Measurements from ENCODE around the gene RSPRY1.
"Not testable (repeated sequence)": the region's sequence is repeated elsewhere in the genome, so short reads cannot be mapped to it uniquely, and the experiment has no call there.

Gene RSPRY1

GRCh38 chr16:57186872-57187854, 1.0 kb downstream of the RSPRY1 start:
- peak; percentile 37 for DNase-seq (ENCODE audit: low read depth)

DNA sequence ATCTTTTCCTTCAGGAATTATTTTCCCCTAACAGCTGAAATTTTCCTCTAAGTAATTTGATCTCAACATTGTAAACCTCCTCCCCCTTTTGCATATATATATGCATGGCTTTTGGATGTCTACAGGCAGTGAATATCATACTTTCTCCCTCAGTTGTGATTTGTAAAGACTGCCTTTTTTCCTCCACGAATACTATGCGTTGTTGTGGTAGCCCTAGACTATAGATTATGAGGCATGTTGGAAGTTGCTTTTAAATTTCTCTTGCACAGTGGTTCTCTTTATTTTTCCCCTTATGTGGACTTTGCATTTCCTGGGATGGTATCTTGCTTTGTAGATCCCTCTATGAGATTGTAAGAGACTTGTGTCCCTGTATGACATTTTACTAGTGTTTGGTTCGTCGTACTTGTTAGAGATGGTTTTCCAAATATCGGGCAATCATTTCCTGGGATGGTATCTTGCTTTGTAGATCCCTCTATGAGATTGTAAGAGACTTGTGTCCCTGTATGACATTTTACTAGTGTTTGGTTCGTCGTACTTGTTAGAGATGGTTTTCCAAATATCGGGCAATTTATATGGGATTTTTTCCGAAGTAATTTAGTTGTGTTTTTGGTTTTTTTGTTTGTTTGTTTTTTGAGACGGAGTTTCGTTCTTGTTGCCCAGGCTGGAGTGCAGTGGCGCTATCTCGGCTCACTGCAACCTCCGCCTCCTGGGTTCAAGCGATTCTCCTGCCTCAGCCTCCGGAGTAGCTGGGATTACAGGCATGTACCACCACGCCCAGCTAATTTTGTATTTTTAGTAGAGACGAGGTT, 2.0 kb downstream of the RSPRY1 start:
- peak; percentile 34 for DNase-seq (ENCODE audit: low read depth)

- no peak for DNase-seq (ENCODE audit: low read depth)
Observed at GRCh38 chr16:57188711-57189002, 2.5 kb downstream of the RSPRY1 start.

DNA sequence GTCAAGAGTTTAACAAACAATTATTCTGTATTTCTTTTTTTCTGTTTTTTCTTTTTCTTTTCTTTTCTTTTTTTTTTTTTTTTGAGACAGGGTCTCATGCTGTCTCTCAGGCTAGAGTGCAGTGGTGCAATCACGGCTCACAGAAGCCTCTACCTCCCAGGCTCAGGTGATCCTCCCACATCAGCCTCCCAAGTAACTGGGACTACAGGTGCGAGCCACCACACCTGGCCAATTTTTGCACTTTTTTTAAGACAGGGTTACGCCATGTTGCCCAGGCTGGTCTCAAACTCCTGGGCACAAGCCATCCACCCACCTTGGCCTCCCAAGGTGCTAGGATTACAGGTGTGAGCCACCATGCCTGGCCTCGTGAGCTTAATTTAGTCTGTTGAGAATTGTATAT, 3.4 kb downstream of the RSPRY1 start:
- DNase-seq (ENCODE audit: low read depth), result not testable (repeated sequence)

DNA sequence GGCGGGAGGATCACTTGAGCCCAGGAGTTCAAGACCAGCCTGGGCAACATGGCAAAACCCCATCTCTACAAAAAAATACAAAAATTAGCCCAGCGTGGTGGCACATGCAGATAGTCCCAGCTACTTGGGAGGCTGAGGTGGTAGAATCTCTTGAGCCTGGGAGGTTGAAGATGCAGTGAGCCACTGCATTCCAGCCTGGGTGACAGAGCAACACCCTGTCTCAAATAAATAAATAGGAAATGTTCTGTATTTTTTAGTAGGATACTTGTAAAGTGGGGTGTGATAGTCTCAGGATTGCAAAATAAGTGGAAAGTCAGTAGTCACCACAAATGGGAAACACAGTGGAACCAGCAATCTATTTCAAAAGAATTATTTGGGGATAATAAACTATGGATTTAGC, 4.0 kb downstream of the RSPRY1 start:
- peak; percentile 39 for DNase-seq (ENCODE audit: low read depth)

DNA sequence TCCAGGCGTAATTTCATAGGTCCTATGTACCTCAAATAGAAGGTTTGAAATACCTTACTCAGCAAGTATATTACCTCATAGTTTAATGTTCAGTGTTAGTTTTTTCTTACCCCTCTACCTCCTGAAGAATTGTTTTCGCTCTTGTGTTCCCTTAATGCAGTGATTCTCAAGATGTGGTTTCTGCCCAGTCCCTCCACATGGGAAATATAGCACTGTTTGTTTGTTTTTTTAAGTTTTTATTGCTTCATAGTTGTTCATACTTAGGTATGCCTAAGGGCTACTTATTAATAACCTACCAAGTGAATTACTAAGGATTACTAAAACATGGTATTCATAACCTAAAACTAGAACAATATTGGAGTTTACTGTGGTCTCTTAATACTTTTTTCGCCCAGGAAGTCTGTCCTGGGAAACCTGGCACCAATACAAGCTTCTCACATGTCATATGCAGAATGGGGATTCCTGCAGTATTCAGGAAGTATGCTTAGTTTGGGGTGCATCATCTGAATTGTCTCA, 5.0 kb downstream of the RSPRY1 start:
- DNase-seq (ENCODE audit: low read depth), result peak; percentile 88

DNA sequence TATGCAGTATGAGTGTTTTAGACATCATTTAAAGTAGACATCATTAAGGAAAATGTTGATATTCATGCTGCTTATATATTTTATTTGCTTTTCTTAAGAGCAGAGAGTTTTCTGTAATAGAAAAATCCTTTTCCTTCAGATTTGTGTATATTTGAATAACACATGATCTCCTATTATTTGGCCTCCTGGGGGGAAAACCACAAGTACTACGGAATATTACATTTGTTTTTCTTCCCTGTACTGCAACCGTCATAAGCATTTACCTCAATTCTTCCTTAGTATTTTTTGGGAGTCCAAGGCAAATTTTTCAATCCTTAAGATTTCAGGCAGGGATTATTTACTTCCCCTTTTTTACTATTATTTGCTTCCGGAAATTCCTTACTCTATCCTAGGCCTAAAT, 6.0 kb downstream of the RSPRY1 start:
- peak; percentile 79 for DNase-seq (ENCODE audit: low read depth)

- peak; percentile 84 for DNase-seq (ENCODE audit: low read depth)
Observed at GRCh38 chr16:57192720-57193486, 6.8 kb downstream of the RSPRY1 start.

DNA sequence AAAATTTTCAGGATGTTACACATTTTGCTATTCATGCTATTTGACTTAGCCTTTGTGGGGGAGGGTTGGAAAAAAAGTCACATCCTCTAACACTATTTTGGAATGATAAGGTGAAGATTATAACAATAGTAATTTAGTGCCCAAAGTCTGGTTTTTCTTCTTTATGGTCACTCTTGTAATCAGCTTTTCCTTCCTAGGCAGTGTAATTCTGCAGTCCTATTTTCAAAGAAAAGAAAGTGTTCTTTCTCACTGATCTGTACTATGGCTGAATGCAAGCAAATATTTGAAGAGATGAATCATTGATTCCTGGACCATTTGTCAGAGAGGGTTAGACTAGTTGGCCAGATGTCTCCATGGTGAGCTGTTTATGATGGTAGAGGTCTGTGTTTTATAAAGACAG, 8.4 kb downstream of the RSPRY1 start:
- peak; percentile 96 for DNase-seq (ENCODE audit: low read depth)

GRCh38 chr16:57196286-57196685, 10.2 kb downstream of the RSPRY1 start:
- DNase-seq (ENCODE audit: low read depth), result no peak

GRCh38 chr16:57196753-57197152, 10.6 kb downstream of the RSPRY1 start:
- DNase-seq (ENCODE audit: low read depth), result no peak

GRCh38 chr16:57200321-57200720, 14.2 kb downstream of the RSPRY1 start:
- not testable (repeated sequence) for DNase-seq (ENCODE audit: low read depth)

GRCh38 chr16:57200926-57201325, 14.8 kb downstream of the RSPRY1 start:
- DNase-seq (ENCODE audit: low read depth), result not testable (repeated sequence)

- no peak for DNase-seq (ENCODE audit: low read depth)
Observed at GRCh38 chr16:57202095-57202886, 16.2 kb downstream of the RSPRY1 start.

DNA sequence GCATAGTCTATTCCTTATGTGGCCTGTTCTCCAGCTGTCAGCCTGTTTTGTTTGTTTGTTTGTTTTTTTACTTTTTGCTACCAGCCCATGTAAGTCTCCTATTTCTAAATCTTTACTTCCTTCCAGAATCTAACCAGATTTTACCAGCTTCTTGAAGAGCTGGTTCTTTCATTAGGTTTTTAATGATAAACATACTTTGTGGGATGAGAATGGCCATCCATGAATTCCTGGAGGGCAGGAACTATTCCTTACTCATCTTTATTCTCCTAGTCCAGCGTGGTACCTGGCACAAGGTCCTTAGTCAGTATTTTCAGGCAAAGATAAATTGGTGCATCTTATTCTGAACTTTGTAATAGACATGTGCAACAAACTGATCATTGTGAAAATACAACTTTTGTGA, 17.3 kb downstream of the RSPRY1 start:
- no peak for DNase-seq (ENCODE audit: low read depth)

DNA sequence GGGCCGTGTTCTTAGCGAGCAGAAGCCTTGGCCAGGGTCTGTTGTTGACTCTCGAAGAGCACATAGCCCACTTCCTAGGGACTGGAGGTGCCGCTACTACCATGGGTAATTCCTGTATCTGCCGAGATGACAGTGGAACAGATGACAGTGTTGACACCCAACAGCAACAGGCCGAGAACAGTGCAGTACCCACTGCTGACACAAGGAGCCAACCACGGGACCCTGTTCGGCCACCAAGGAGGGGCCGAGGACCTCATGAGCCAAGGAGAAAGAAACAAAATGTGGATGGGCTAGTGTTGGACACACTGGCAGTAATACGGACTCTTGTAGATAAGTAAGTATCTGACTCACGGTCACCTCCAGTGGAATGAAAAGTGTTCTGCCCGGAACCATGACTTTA, 18.5 kb downstream of the RSPRY1 start:
- DNase-seq (ENCODE audit: low read depth), result no peak

DNA sequence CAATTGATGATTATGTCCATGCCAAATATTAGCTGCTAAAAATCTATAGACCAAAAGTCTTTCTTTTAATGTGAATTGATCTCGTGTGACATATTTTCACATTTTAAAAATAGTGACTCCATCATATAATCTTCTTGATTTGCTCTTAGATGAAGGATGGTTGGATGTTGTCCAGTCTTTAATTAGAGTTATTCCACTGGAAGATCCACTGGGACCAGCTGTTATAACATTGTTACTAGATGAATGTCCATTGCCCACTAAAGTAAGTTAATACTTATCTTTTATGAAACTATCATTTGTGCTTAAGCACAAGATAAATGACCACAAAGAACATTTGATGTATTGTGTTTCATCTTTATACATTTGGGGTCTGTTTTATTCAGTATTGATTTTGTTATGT, 22.8 kb downstream of the RSPRY1 start:
- DNase-seq (ENCODE audit: low read depth), result no peak

DNA sequence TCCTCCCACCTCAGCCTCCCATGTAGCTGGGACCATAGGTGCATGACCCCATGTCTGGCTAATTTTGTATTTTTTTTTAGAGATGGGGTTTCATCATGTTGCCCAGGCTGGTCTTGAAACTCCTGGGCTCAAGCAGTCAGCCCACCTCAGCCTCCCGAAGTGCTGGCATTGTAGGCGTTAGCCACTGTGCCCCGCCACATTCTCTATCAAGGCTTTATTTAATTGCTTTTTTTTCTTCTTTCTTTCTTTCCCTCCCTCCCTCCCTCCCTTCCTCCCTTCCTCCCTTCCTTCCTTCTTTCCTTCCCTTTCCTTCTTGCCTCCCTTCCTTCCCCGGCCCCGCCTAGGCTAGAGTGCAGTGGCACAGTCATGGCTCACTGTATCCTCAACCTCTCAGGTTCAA, 23.7 kb downstream of the RSPRY1 start:
- no peak for DNase-seq (ENCODE audit: low read depth)

GRCh38 chr16:57213462-57213861, 27.3 kb downstream of the RSPRY1 start:
- peak; percentile 31 for DNase-seq (ENCODE audit: low read depth)

GRCh38 chr16:57216968-57217367, 30.8 kb downstream of the RSPRY1 start:
- no peak for DNase-seq (ENCODE audit: low read depth)

GRCh38 chr16:57223057-57223456, 36.9 kb downstream of the RSPRY1 start:
- DNase-seq (ENCODE audit: low read depth), result no peak

All from iris pigment epithelial cell (primary cell).